ENCODE measurements around the gene ANKRD16. TPM values are rescaled to one million over a fixed set of nuclear protein-coding genes. Genes with fewer than 3 reads are reported as not detected.

Gene ANKRD16
- total RNA-seq, 1 donor from 2014 or later: 5.9 TPM

DNA sequence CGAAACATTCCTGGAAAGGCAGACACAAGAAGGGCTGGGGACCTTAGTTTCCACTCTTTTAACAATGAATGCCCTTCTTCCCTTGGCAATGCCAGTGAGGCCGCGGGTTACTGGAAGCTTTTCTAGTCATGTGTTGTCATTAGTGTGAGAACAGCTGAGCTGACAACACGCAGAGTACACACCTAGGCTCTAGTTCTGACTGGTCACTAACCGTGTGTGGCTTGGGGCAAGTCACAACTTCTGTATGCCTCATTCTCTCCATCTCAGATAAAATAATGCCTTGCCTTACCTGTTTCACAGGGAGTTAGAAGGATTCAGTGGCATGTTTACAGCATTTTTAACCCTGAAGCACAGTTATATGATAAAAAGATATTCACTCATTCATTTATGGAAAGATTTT is 32.1 kb upstream of the ANKRD16 start:
- Histone ChIP-seq H3K9ac (no peak overlapping the region), H3K36me3 (peaks cover 5% of the 10 kb centered on the region), H3K4me2 (no peak overlapping the region), H3K4me3 (no peak overlapping the region), H3K27ac (no peak overlapping the region), H3K27me3 (no peaks in the 10 kb centered on the region), H2AFZ (replicated peaks) (no peak overlapping the region), H3K9me3 (ENCODE audit: low read depth) (no peaks in the 10 kb centered on the region), H3F3A (ENCODE audit: low read depth) (no peaks in the 10 kb centered on the region), H3K79me2 (ENCODE audit: low read depth) (no peaks in the 10 kb centered on the region), H3K4me1 (no peaks in the 10 kb centered on the region), H4K20me1 (ENCODE audit: low read depth) (no peaks in the 10 kb centered on the region)
- TF ChIP-seq EZH2 (IDR thresholded peaks at IDR 0.05) (no peak), EZH2phosphoT487 (IDR thresholded peaks at IDR 0.05) (no peak), CTCF (IDR thresholded peaks at IDR 0.05) (no peak)
- no peak for DNase-seq (ENCODE audit: low spot score)
- H3K36me3 Mint-ChIP-seq: peaks cover 36% of the 10 kb centered on the region
- H3K27me3 Mint-ChIP-seq (ENCODE audit: insufficient read depth, low read depth): peaks cover 2% of the 10 kb centered on the region
- no peak overlapping the region for H3K4me3 Mint-ChIP-seq
- H3K27ac Mint-ChIP-seq: no peak overlapping the region
- H3K4me1 Mint-ChIP-seq: no peaks in the 10 kb centered on the region
- H3K9me3 Mint-ChIP-seq: no peaks in the 10 kb centered on the region

DNA sequence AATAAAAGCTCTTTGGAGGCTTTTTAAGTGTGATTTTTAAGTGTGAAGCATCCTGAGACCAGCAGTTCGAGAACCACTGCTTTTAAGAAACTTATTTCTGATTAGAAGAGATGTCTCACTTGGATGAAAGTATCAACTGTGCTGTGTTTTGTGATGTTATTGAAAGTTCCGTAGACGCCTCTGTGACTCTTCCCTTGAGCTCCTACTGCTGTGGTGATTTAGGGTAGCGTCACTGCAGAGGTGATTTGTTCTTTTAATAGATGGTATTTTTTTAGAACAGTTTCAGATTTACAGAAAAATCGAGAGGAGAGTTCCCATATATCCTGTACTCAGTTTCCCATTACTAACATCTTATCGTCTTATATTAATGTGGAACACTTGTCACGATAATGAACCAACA is 29.9 kb upstream of the ANKRD16 start:
- no peaks in the 10 kb centered on the region for H3K4me1 ChIP-seq
- no peaks in the 10 kb centered on the region for H3K79me2 ChIP-seq (ENCODE audit: low read depth)
- no peak for DNase-seq (ENCODE audit: low spot score)
- H3K4me3 ChIP-seq: no peak overlapping the region
- H3K27me3 ChIP-seq: no peaks in the 10 kb centered on the region
- no peaks in the 10 kb centered on the region for H4K20me1 ChIP-seq (ENCODE audit: low read depth)
- H3K4me2 ChIP-seq: no peak overlapping the region
- H2AFZ ChIP-seq (replicated peaks): no peak overlapping the region
- TF ChIP-seq CTCF (IDR thresholded peaks at IDR 0.05) (no peak), EZH2phosphoT487 (IDR thresholded peaks at IDR 0.05) (no peak), EZH2 (IDR thresholded peaks at IDR 0.05) (no peak)
- no peaks in the 10 kb centered on the region for H3K9me3 ChIP-seq (ENCODE audit: low read depth)
- no peak overlapping the region for H3K9ac ChIP-seq
- H3K9me3 Mint-ChIP-seq: no peaks in the 10 kb centered on the region
- H3K27ac Mint-ChIP-seq: no peak overlapping the region
- no peak overlapping the region for H3K4me3 Mint-ChIP-seq
- H3K4me1 Mint-ChIP-seq: no peaks in the 10 kb centered on the region
- H3K36me3 ChIP-seq: peaks cover 5% of the 10 kb centered on the region
- H3K36me3 Mint-ChIP-seq: peaks cover 42% of the 10 kb centered on the region
- no peak overlapping the region for H3K27ac ChIP-seq
- no peaks in the 10 kb centered on the region for H3F3A ChIP-seq (ENCODE audit: low read depth)
- H3K27me3 Mint-ChIP-seq (ENCODE audit: insufficient read depth, low read depth): peaks cover 2% of the 10 kb centered on the region

DNA sequence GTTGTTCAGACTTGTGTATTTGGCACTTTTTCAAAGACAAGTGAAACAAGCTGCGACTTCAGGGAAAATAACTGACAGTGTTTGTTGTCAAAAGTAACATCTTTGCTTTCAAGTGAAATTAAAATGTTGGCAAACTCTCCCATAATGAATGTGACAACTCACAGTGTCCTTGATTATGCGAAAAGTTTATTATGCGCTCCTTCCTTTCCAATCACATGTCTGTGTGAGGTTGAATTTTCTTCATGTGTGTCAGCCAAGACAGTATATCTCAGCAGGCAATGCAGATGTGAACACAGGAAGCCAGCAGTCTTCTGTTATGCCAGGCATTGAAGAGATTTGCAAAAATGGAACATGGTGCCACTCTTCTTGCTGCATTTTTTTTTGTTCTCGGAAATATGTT is 29.1 kb upstream of the ANKRD16 start:
- H3K27me3 Mint-ChIP-seq (ENCODE audit: insufficient read depth, low read depth): peaks cover 2% of the 10 kb centered on the region
- peaks cover 41% of the 10 kb centered on the region for H3K36me3 Mint-ChIP-seq
- TF ChIP-seq EZH2 (IDR thresholded peaks at IDR 0.05) (no peak), EZH2phosphoT487 (IDR thresholded peaks at IDR 0.05) (no peak), CTCF (IDR thresholded peaks at IDR 0.05) (no peak)
- H3K27ac ChIP-seq: no peak overlapping the region
- H3K9ac ChIP-seq: no peak overlapping the region
- no peaks in the 10 kb centered on the region for H3F3A ChIP-seq (ENCODE audit: low read depth)
- no peaks in the 10 kb centered on the region for H3K4me1 Mint-ChIP-seq
- peaks cover 5% of the 10 kb centered on the region for H3K36me3 ChIP-seq
- H3K27ac Mint-ChIP-seq: no peak overlapping the region
- H3K9me3 Mint-ChIP-seq: no peaks in the 10 kb centered on the region
- H3K4me3 Mint-ChIP-seq: no peak overlapping the region
- no peaks in the 10 kb centered on the region for H3K4me1 ChIP-seq
- no peak overlapping the region for H2AFZ ChIP-seq (replicated peaks)
- no peaks in the 10 kb centered on the region for H3K9me3 ChIP-seq (ENCODE audit: low read depth)
- H3K4me2 ChIP-seq: no peak overlapping the region
- DNase-seq (ENCODE audit: low spot score): no peak
- H3K27me3 ChIP-seq: no peaks in the 10 kb centered on the region
- H4K20me1 ChIP-seq (ENCODE audit: low read depth): no peaks in the 10 kb centered on the region
- H3K79me2 ChIP-seq (ENCODE audit: low read depth): no peaks in the 10 kb centered on the region
- no peak overlapping the region for H3K4me3 ChIP-seq
